ENCODE measurements around the gene ZNF879.

The ZNF879 gene

DNA sequence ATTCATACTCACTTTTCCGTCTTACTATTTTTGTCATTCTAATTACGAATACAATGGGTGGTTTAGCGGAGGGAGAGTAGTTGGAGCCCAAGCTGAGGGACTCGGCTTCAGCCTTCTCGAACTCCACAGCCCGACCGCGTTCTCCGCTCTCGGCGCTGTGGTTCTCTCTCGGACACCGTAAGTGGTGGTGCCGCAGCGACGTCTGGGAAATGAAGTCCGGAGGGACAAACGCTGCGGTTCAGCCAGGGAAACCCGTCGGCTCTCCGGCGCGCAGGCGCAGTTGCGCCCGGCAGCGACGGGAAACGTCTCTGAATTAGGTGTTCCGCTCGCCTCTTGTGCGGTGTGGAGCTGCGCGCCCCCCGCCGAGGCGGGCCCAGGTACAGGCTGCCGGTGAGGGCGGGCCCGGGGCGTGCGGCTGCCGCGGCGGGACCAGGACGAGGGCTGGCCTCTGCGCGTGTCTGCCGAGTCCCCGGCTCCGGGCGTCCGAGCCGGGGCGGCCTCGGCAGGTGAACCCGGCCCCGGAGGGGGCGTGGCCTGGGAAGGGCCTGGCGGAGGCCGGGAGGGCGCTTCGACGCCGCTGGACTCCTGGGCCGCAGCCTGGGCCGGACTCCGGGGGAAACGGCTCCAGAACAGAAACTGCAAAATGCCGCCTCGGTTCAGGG is at the start of gene ZNF879:
ZNF879 (plus strand) TSS at position 277 of the 662 bp plus-strand sequence. CDS start 1,201 bp downstream, outside the sequence.
- FAIRE-seq: peak; percentile 74
- DNase-seq (ENCODE audit: extremely low spot score, insufficient read length, low read depth): peak; percentile 23

DNA sequence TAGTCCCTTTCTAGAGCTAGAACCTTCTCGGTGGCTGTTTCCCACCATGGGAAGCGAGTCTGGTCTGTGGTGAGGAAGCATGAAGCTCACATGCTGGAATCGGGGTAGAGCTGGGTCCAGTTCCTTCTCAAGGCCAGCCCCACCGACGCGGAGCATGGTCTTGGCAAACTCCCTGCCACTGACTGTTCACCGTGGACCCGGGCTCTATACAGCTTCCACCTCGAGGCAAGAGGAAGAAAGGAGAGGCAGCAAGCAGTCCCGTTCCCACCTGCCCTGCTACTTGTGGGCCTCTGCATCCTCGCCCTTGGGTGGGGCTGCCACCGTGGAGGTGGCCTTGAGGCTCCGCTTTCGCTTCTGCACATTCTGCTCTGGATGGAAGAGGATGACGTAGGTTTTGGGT is 42.2 kb upstream of the ZNF879 start:
- FAIRE-seq (no peak), DNase-seq (ENCODE audit: extremely low spot score, insufficient read length, low read depth) (no peak)

DNA sequence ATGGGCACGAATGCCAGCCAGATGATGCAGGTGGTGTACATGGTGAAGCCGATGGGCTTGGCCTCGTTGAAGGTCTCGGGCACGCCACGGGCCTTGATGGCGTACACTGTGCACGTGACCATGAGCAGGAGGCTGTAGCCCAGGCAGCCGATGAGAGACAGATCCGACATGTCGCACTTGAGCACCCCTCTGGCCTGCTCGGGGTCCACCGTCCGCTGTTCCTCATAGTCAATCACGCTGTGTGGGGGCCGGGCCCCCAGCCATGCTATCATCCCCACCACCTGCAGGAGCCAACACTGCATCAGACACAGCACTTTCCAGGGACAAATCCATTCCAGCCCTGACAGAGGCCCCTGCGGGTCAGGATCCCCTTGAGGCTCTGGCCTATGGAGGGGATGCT is 40.7 kb upstream of the ZNF879 start:
- FAIRE-seq: no peak
- DNase-seq (ENCODE audit: extremely low spot score, insufficient read length, low read depth): no peak

DNA sequence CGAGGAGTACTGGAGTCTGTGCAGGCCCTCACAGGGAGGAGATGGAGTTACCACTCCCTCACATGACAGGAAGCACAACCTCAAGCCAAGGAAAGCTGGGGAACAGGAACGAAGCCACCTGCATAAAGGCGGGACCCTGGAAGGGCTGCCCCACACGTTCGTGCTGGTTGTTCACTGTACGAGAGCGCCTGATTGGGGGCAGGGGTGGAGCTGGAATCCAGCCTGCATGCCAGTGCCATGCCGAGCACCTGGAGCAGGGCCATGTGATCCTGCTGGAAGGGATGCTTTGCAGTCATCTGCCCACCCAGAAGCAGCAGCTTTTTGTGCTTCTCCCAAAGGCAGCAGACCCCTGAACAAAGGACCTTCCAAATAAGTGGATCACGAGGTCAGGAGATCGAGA is 39.9 kb upstream of the ZNF879 start:
- DNase-seq (ENCODE audit: extremely low spot score, insufficient read length, low read depth) (no peak), FAIRE-seq (no peak)

DNA sequence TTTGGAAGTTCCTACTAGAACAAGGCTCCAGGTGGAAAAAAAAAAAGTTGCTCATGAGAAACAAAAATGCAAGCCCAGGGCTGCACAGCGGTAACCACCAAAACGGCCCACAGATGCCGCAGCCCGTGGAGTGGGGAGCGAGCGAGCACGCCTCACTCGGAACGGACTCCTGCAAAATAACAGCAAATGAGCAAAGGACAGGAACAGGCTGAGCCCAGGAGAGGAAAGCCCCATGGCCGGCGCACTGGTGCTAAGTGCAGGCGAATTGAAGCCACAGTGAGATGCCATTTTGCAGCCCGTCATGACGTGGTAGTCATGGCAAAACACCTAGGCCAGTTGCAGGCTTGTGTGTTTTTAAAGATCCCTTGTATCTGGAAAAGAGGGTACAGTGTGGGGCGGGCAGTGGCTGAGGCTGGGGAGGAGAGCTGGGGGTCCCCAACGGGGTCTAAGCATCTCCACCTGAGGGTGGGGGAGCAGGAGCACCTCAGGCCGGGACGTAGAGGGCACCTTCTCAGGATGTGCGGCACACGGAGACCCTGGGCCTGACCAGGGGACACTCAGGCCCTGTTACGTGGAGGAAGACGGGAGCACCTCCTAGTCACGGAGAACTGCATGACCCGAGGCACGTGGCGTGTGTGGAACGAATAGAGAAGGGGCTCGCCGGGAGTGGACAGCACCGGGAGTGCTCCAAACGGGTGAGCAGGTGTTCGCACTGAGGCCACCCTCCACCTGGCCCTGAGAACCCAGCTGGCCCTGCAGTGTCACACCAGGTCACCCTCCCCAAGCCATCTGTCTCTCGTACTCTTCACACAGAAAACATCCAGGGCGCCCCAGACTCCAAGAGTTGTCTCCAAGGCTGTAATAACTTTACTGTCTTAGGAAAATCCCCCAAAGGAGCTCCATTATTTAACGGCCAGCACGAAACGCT is 39.2 kb upstream of the ZNF879 start:
- FAIRE-seq (no peak), DNase-seq (ENCODE audit: extremely low spot score, insufficient read length, low read depth) (no peak)

DNA sequence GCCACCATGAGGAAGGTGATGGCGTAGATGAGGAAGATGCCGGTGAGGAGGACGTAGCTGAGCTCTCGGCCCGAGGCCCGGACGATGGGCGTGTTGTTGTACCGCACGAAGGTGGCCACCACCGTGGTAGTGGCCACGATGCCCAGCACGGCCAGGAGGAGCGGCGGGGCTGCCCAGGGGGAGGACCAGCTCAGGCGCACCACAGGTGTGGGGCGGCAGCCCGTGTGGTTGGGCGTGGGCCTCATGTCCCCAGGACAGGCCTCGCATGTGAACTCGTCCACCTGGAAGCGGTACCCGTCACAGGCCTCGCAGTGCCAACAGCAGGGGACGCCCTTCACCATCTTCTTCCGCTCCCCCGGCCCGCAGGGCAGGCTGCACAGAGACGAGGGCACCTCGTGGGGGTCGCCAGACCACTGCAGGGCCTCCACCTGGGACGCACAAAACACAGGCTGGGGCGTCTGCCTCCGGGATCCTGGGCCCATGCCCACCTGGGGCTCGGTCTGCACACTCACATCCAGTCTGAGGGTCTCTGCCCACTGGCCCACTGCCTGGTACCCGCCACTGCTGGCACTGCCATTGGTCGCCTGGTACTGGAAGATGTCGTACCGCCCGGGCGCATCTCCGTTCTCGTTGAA is 37.2 kb upstream of the ZNF879 start:
- DNase-seq (ENCODE audit: extremely low spot score, insufficient read length, low read depth) (no peak), FAIRE-seq (no peak)

DNA sequence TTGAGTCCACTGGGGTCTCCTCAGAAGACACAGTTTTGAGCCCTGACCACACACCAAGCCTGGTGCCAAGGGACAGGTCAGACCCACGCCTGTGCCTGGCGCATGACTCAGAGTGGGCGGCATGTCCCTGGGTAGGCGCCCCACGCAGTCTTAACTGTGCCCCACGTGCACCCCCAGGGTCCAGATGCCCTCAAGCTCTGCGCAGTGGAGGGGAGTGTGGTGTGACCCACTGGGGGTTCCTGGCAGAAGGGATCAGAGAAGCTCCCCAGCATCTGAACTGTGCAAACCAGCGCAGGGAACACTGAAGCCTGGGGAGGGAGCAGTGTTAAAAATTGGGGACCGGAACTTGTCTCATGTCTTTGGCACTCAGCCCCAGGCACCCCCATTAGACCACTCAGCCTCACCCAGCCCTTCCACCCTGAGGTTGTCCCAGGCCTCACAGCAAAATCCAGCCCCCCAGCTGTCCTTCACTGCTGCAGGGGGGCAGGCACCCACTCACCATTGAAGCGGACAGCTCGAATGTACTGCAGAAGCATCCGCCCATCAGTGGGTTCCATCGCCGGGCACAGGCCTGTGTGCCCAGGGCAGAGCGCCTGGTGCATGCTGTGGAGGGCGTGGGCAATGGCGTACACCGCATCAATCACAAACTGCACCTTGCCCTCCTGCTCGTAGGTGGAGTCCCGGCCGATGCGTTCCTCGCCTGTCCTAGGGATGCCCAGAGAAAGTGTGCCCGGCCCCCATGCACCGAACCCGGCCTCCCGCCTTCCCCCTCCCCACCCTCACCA is 35.0 kb upstream of the ZNF879 start:
- no peak for DNase-seq (ENCODE audit: extremely low spot score, insufficient read length, low read depth)
- FAIRE-seq: no peak

DNA sequence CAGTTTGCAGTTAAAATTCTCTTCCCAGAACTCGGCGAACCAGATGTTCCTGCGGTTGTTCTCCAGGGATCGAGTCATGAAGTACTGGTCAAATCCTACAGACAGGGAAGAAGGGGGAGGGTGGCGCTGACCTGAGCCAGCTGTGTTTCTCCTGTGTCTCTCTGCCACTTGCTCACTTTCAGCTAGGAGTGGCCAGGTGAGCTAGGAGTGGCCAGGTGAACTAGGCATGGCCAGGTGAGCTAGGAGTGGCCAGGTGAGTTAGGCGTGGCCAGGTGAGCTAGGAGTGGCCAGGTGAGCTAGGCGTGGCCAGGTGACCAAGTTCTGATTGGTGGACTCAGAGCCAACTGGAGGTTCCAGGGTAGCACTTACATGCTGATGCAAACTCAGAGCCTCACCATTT is 34.3 kb upstream of the ZNF879 start:
- no peak for FAIRE-seq

DNA sequence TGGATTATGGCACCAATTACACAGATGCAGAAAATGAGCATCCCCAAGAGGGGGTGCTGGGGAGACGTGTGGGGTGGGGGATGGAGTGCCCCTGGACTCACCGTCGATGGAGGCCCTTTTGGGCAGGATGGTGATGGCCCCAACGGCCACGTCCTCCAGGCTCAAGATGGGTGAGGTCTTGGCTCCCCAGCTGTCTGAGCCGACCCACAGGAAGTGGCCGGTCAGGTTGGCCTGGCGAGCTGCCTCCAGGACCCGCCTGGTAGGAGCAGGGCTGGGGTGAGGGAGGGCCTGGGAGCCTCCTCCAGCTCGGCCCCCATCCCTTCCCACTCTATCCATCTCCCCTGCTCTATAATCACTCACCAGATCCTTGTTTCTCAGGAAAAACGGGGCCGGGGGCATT is 33.1 kb upstream of the ZNF879 start:
- FAIRE-seq: no peak

More for the DNA sequence above, 34.3 kb upstream of the ZNF879 start:
- no peak for DNase-seq (ENCODE audit: extremely low spot score, insufficient read length, low read depth)

DNA sequence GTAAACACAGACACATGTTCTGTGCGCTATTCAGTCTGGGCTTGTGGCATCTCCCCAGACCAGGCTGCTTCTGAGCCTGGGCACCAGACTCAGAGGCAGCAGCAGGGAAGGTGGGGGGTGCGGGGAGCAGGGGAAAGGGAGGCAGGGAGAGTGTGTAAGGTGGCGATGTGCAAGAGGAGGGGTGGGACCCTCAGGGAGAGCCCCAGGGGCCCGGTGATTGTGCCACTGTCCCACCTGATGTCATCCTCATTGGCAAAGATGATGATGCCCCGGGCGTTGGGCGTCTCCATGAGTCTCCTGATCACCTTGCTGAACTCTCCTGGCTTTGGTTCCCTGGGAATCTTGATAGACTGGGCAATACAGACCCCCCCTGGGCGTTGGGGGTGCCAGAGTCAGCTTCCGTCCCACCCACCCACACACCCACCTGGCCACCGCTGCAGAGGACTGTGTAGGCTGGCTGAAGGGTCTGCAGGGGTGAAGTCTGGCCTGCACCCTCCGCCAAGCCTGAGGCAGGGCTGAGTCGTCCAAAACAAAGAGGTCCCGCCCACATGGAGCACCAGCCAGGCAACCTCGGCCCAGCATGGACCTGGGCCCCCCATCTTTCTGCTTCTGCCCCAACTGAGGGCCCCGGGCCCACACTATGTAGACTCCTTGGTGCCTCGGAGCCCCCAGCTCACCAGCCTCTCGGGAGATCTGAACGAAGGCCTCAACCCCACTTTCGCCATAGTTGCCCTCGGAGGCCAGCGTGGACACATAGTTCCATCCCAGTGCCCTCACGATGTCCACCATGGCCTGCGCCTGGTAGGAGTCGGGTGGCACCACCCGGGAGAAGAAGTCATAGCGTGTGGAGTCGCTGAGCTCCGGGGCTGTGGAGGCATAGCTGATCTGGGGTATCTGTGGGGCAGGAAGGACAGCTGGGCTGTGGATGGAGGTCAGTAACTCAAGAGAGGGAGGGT is 32.1 kb upstream of the ZNF879 start:
- DNase-seq (ENCODE audit: extremely low spot score, insufficient read length, low read depth) (no peak), FAIRE-seq (no peak)

More for the DNA sequence above, 33.1 kb upstream of the ZNF879 start:
- DNase-seq (ENCODE audit: extremely low spot score, insufficient read length, low read depth): no peak

DNA sequence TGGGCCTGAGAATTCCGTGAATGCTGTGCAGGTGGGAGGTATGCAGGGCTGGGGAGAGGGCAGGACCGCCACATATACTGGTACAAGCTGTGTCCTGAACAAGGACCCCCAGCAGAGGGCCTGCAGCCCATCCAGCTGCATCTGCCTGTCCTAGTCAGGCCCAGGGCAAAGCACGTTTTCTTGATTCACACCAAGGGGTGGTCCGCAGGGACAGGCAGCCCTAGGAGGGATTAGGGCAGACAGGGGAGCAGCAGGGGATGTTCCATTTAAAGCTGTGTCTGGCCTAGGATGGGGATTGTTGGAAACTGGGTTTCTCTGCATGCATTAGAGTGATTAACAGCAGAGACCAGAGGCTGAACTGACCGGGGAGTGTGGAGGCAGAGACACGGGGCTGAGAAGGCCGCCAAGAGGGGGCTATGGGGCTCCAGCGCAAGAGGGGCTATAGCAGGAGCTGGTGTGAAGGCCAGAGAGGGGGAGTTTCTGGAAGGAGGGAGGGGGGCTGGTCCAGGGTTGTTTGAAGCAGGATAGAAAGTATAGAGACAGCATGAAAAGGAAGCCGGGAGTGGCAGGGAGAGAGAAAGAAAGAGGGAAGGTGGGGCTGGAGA is 31.2 kb upstream of the ZNF879 start:
- DNase-seq (ENCODE audit: extremely low spot score, insufficient read length, low read depth): no peak
- FAIRE-seq: no peak

DNA sequence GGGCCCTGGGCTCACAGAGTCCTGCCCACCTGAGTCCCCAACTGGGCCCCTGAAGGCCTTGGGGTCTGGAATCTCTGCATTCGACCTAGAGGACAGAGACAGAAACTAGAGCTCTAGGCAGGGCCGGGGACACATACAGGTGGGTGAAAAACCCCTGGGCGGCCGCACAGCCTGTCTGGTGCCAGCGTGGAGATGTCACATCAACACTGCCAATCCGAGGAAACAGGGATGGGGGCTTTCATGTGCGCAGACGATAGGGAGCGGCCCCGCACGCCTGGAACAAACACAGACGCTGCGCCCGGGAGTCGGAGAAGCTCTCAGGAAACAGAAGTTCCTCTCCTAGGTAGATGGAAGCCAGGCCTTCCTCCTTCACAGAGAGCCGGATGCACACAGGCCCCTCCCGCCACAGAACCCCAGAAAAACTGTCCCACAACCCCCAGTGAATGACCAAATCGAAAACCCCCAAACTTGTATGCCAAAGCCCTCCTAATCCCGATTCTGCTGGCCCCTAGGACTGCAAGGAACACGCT is 30.3 kb upstream of the ZNF879 start:
- FAIRE-seq: no peak

DNA sequence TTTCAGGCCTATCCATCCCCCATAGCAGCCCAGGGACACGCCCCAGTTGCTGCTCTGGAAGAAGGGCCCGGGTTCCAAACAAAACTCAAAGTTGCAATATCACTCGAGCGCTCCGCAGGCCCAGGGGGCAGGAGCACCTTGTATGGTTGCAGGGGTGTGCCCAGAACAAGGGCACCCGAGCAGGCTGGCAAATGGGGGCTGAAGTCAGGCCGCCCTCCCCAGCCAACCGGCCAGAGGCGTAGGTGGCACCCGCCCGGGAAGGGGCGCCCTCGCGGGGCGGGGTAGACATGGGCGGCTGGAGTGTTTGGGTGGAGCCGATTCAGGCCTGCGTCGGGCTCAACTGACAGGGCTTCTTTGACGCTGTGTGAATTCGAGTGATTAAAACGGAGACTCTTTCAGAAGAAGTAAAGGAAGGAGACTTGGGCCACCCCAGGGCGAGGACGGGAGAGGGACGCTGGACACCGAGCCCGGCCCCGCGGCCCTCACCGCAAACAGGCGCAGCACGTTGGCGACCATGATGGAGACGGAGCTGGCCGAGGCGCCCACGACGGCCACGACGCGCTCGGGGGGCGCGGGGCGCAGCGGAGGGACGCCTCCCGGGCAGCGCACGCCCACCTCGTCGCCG is 29.5 kb upstream of the ZNF879 start:
- FAIRE-seq (no peak), DNase-seq (ENCODE audit: extremely low spot score, insufficient read length, low read depth) (no peak)

More for the DNA sequence above, 30.3 kb upstream of the ZNF879 start:
- DNase-seq (ENCODE audit: extremely low spot score, insufficient read length, low read depth): no peak

DNA sequence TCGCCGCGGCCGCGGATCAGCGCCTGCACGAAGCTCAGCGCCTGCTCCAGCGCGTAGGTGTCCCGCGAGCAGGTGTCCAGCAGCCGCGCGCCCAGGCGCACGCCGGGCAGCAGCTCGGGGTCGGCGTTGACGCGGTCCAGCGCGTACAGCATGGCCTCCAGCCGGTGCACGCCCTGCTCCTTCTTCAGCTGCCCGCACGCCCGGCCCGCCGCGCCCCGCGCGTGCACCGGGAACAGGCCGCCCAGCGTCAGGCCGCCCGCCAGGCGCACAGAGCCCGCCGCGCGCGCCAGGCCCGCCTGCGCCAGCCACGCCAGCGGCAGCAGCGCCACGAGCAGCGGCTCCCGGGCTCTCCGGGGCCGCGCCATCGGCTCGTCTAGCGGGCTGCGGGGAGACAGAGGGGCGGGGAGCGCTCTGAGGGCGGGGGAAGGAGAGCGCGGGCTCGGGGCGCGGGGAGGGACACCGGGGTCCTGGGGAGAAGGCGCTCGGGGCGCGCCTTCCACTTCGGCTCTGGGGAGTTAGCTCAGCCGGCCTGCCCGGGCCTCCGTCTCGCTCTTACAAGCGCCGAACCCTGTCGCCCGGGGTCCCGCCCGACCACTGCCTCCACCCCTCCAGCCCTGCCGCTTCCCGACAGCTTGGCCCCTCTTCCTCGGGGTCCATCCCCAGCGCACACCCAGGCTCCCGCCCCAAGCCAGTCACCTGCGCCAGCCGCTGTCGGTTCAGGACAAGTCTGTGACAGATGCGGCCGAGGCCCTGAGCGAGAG is 28.8 kb upstream of the ZNF879 start, which contains the start of gene GRM6:
GRM6 (minus strand) TSS at position 741 of the 761 bp plus-strand sequence; CDS start at position 365, 376 bp downstream.
- no peak for FAIRE-seq
- DNase-seq (ENCODE audit: extremely low spot score, insufficient read length, low read depth): no peak

DNA sequence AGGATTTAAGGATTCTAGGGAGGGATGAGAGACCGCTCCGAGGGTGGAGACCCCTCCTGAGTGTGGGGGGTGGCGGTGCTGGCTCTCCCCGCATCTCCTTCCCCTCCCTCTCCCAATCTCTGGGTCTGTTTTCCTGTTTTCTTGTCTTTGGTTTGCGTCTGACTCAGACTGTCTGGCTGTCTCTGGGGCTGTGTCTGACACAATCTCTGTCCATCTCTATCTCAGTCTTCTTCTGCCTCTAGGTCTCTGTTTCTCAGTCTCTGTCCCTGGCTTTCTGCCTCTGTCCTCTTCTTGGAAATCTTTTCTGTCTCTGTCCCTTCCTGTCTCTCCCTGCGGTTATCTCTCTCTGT is 28.3 kb upstream of the ZNF879 start:
- no peak for DNase-seq (ENCODE audit: extremely low spot score, insufficient read length, low read depth)
- no peak for FAIRE-seq

DNA sequence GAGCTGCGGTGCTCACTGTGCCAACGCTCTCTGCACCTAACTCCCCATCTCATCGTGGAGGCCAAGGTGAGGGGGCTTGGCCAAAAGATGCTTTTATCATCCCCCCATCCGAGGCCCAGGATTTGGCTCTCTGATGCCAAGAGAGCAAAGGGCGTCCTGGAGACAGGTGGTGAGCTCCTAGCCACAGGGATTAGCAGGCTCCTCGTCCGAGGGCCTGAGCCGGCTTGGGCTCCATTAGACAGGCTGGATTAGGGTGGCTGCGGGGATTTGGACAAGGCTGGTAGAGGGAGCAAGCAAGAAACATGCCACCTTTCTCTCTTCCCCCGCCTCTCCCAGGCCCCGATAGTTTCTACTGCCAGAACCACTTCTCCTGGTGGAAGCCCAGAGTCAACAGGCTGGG is 27.4 kb upstream of the ZNF879 start:
- no peak for FAIRE-seq
- no peak for DNase-seq (ENCODE audit: extremely low spot score, insufficient read length, low read depth)

DNA sequence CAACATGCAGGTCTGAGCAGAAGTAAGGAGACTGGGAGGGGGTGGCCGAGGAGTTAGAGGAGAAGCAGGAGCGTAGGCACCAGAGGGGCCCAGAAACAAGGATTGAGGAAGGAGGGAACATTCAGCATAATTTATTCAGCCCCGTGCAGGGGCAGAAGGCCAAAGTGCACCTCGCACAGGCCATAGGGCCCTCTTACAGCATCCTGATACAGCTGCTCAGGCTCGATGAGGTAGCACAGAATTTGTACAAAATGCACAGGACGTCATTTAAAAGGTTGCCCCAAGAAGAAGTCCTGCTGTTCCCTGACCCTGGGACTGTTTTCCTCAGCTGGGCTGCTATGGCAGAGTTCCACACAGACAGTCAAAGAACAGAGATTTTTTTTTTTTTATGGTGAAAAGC is 26.4 kb upstream of the ZNF879 start:
- FAIRE-seq (no peak), DNase-seq (ENCODE audit: extremely low spot score, insufficient read length, low read depth) (no peak)
